CD14-positive monocyte (primary cell): ENCODE results near the gene EME2. TPM values are rescaled to one million over a fixed set of nuclear protein-coding genes. Genes with fewer than 3 reads are reported as not detected.

Experiments
- DNase-seq, 3 donors: peaks; one replicate each; pipeline ENCODE4 v3.0.0-alpha.2; 2011 to 2022
- H2AFZ ChIP-seq: 2 replicates; pipeline ENCODE4 v1.6.0; 2012; ENCODE audit warnings: mild to moderate bottlenecking, low read depth, low read length, inconsistent platforms; ENCODE audit not compliant: insufficient read depth, poor library complexity, severe bottlenecking
- H3K27ac ChIP-seq, 2 donors: 1 replicate in 1 of 2; 2 replicates in 1 of 2; pipeline ENCODE4 v1.5.1; 2012 to 2013; ENCODE audit warnings: low read length in 2 of 2, control low read depth in 1 of 2, inconsistent platforms in 1 of 2, low read depth in 1 of 2, mild to moderate bottlenecking in 1 of 2
- H3K27me3 ChIP-seq, 2 donors: one replicate each; pipeline versions ENCODE4 v1.6.0 to v1.6.1; 2011 to 2013; ENCODE audit warnings: low read length in 2 of 2; ENCODE audit not compliant: control insufficient read depth in 2 of 2, insufficient read depth in 2 of 2
- H3K36me3 ChIP-seq, 2 donors: replicated peaks in 1 of 2; 1 replicate in 1 of 2; 2 replicates in 1 of 2; pipeline versions ENCODE4 v1.5.1 to v1.6.1; 2012 to 2013; ENCODE audit warnings: low read length in 2 of 2, control low read depth in 1 of 2, inconsistent platforms in 1 of 2, mild to moderate bottlenecking in 1 of 2; ENCODE audit not compliant: insufficient read depth in 2 of 2, control insufficient read depth in 1 of 2
- H3K4me1 ChIP-seq, 2 donors: 1 replicate in 1 of 2; 2 replicates in 1 of 2; pipeline versions ENCODE4 v1.5.1 to v1.6.1; 2012 to 2013; ENCODE audit warnings: low read length in 2 of 2, control low read depth in 1 of 2, inconsistent platforms in 1 of 2, mild to moderate bottlenecking in 1 of 2, moderate library complexity in 1 of 2; ENCODE audit not compliant: insufficient read depth in 2 of 2, control insufficient read depth in 1 of 2
- H3K4me2 ChIP-seq: replicated peaks from 2 replicates; pipeline ENCODE3; 2012; ENCODE audit warnings: low read length, moderate library complexity, mild to moderate bottlenecking; ENCODE audit not compliant: poor library complexity, severe bottlenecking; ENCODE audit errors: extremely low read depth
- H3K4me3 ChIP-seq, 3 experiments: fragments of 200-600 bp in 1 of 3; sonication (generic) in 1 of 3; replicated peaks in 1 of 3; 1 replicate in 2 of 3; 2 replicates in 1 of 3; pipeline ENCODE4 v1.5.1; 2011 to 2013; ENCODE audit warnings: low read length in 3 of 3, mild to moderate bottlenecking in 3 of 3, control low read depth in 2 of 3, low read depth in 2 of 3, inconsistent platforms in 1 of 3, moderate library complexity in 1 of 3
- H3K79me2 ChIP-seq: 2 replicates; pipeline ENCODE4 v1.6.0; 2012; ENCODE audit warnings: mild to moderate bottlenecking, control low read depth, inconsistent platforms, low read length, moderate library complexity; ENCODE audit not compliant: insufficient read depth
- H3K9ac ChIP-seq: 2 replicates; pipeline ENCODE4 v1.6.0; 2017; ENCODE audit warnings: low read length, mild to moderate bottlenecking; ENCODE audit not compliant: insufficient read depth, poor library complexity, severe bottlenecking
- H3K9me3 ChIP-seq, 2 donors: replicated peaks in 1 of 2; 1 replicate in 1 of 2; 2 replicates in 1 of 2; pipeline versions ENCODE4 v1.5.1 to v1.6.1; 2012 to 2013; ENCODE audit warnings: low read length in 2 of 2, control low read depth in 1 of 2; ENCODE audit not compliant: control insufficient read depth in 1 of 2, insufficient read depth in 1 of 2
- H4K20me1 ChIP-seq: 2 replicates; pipeline ENCODE4 v1.6.0; 2012; ENCODE audit warnings: mild to moderate bottlenecking, low read length, control low read depth, moderate library complexity; ENCODE audit not compliant: insufficient read depth
- H3K27ac Mint-ChIP-seq, 7 donors: one replicate each; pipeline ENCODE4 v1.8.0; 2020; ENCODE audit warnings: mild to moderate bottlenecking in 7 of 7, mixed read lengths in 7 of 7, moderate library complexity in 6 of 7, inconsistent platforms in 2 of 7
- H3K27me3 Mint-ChIP-seq, 3 donors: one replicate each; pipeline ENCODE4 v1.8.0; 2021 to 2022; ENCODE audit warnings: low read depth in 3 of 3, mild to moderate bottlenecking in 3 of 3, mixed read lengths in 3 of 3, moderate library complexity in 3 of 3, inconsistent platforms in 1 of 3
- H3K36me3 Mint-ChIP-seq, 2 donors: one replicate each; pipeline ENCODE4 v1.8.0; 2020; ENCODE audit warnings: mixed read lengths in 2 of 2, inconsistent platforms in 1 of 2, mild to moderate bottlenecking in 1 of 2
- H3K4me1 Mint-ChIP-seq: one replicate; pipeline ENCODE4 v1.8.0; 2020; ENCODE audit warnings: mild to moderate bottlenecking, mixed read lengths
- H3K4me3 Mint-ChIP-seq, 2 donors: one replicate each; pipeline ENCODE4 v1.8.0; 2020; ENCODE audit warnings: mild to moderate bottlenecking in 2 of 2, mixed read lengths in 2 of 2, moderate library complexity in 1 of 2
- H3K9me3 Mint-ChIP-seq, 7 donors: one replicate each; pipeline ENCODE4 v1.8.0; 2020 to 2022; ENCODE audit warnings: mixed read lengths in 7 of 7, mild to moderate bottlenecking in 6 of 7, moderate library complexity in 6 of 7, inconsistent platforms in 2 of 7
- WGBS: methylation state at CpG from one replicate; pipeline ENCODE4 v1.1.5; 2013; ENCODE audit warnings: missing lambda C conversion rate; ENCODE audit not compliant: insufficient coverage; 5-methylcytosine and 5-hydroxymethylcytosine counted together
- intact Hi-C, 2 donors: fragments of 100-400 bp; cut with micrococcal nuclease; formaldehyde crosslinking; loops; one replicate each; pipeline versions ENCODE4 v1.15.0 to v1.15.1; 2023
- polyA plus RNA-seq, 3 donors: library from polyadenylated mRNA; depleted of rRNA in 1 of 3; unstranded in 2 of 3; stranded (reverse) in 1 of 3; fragments of 300-500 nt in 2 of 3; fragments of >200 nt in 1 of 3; fragmentation: Illumina TruSeq in 2 of 3; gene quantifications; 1 replicate in 2 of 3; 2 replicates in 1 of 3; pipeline ENCODE4 v1.2.3, GENCODE V29; 2012 to 2021
- TF ChIP-seq, protein P1 (sequence below): fragments of 200-600 bp; IDR thresholded peaks from one replicate; pipeline ENCODE4 v1.8.0; 2022; ENCODE audit warnings: antibody characterized with exemption, mild to moderate bottlenecking

Gene EME2
- polyA plus RNA-seq, 3 donors = 0.26 to 36.6 (median 0.48) TPM

DNA sequence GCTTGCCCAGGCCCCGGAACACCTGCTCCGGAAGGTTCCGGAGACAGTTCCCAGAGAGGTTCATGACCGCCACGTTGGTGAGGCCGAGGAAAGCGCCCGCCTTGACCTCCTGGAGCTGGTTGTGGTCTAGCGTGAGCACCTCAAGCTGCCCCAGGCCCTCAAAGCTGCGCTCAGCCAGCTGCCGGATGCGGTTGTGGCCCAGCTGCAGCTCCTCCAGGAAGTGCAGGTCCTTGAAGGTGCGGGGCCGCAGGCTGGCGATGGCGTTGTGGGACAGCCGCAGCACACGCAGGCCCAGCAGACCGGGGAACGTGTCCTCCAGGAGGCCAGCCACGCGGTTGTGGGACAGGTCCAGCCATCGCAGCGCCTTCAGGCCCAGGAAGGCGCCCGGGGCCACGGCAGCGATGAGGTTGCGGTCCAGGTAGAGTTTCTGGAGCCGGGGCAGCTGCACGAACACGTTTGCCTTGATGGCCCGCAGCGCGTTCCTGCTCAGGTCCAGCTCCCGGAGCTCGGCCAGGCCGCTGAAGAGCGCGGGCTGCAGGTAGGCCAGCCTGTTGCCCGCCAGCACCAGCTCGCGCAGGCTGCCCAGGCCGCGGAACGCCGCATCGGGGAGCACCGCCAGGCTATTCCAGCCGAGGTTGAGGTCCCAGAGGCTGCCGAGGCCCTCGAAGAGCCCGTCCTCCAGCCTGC is 18.8 kb downstream of the EME2 start:
- H4K20me1 ChIP-seq = peaks cover 16% of the 10 kb centered on the region
- no peaks in the 10 kb centered on the region for H3K27me3 ChIP-seq
- H3K79me2 ChIP-seq = peaks cover 6% of the 10 kb centered on the region
- H3K9me3 Mint-ChIP-seq = no peaks in the 10 kb centered on the region
- H3K4me3 ChIP-seq = no peak overlapping the region
- H3K27ac Mint-ChIP-seq = no peak overlapping the region
- no peak for DNase-seq
- H3K27me3 Mint-ChIP-seq = peaks cover 0 to 2% (median 0%) of the 10 kb centered on the region in 3 donors
- no peaks in the 10 kb centered on the region for H3K4me1 ChIP-seq
- H3K4me1 Mint-ChIP-seq = no peaks in the 10 kb centered on the region
- no peak overlapping the region for H2AFZ ChIP-seq
- TF ChIP-seq, protein P1, sequence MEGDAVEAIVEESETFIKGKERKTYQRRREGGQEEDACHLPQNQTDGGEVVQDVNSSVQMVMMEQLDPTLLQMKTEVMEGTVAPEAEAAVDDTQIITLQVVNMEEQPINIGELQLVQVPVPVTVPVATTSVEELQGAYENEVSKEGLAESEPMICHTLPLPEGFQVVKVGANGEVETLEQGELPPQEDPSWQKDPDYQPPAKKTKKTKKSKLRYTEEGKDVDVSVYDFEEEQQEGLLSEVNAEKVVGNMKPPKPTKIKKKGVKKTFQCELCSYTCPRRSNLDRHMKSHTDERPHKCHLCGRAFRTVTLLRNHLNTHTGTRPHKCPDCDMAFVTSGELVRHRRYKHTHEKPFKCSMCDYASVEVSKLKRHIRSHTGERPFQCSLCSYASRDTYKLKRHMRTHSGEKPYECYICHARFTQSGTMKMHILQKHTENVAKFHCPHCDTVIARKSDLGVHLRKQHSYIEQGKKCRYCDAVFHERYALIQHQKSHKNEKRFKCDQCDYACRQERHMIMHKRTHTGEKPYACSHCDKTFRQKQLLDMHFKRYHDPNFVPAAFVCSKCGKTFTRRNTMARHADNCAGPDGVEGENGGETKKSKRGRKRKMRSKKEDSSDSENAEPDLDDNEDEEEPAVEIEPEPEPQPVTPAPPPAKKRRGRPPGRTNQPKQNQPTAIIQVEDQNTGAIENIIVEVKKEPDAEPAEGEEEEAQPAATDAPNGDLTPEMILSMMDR = no peak
- H3K36me3 Mint-ChIP-seq = peaks cover 13 to 40% of the 10 kb centered on the region in 2 donors
- no peak overlapping the region for H3K4me2 ChIP-seq
- no peak overlapping the region for H3K4me3 Mint-ChIP-seq
- no peak overlapping the region for H3K9ac ChIP-seq
- H3K36me3 ChIP-seq = peaks cover 38 to 42% of the 10 kb centered on the region in 2 donors
- H3K27ac ChIP-seq = no peak overlapping the region
- WGBS = 97% methylated on average over 53 of the region's 53 CpGs
- intact Hi-C loops = no loop called here
- H3K9me3 ChIP-seq = no peaks in the 10 kb centered on the region

DNA sequence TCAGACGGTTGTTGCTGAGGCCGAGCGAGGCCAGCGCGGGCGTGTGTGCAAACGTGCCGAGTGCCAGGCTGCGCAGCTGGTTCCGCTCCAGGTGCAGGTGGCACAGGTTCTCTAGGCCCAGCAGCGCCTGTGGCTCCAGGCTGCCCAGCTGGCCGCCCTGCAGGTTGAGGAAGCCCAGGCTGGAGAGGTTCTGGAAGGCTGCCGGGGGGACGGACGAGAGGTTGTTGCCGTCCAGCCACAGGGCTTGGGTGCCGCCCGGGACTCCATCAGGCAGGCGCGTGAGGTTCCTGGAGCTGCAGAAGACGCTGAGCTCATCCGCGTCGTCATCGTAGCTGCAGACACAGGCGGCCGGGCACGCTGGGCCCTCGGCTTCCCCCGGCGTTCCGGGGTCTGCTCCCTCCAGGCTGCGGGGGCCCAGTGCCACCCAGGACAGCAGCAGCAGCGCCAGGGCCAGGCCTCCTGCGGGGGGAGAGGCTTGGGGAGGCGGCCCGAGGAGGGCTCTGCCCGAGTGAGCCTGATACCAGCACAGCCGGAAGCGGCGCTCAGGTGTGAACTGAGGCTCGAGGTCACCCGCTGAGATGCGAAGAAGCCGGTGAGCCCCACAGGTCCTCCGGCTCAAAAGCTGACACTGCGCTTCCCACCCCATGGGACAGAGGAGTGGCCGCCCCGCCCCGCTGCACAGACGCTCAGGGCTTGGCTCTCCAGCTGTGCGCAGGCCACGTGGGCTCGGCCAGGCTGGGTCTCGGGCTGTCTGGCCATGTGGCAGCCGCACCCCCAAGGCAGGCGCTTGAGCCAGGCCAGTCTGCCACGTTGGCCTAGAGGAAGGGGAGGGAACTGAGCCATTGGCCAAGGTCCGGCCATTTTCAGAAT is 19.6 kb downstream of the EME2 start:
- Histone ChIP-seq H2AFZ (no peak overlapping the region), H3K9me3 (no peaks in the 10 kb centered on the region), H3K36me3 (peaks cover 32 to 34% of the 10 kb centered on the region in 2 donors), H3K4me3 (no peak overlapping the region), H3K79me2 (no peaks in the 10 kb centered on the region), H3K27me3 (no peaks in the 10 kb centered on the region), H4K20me1 (peaks cover 9% of the 10 kb centered on the region), H3K9ac (no peak overlapping the region), H3K27ac (no peak overlapping the region), H3K4me2 (no peak overlapping the region), H3K4me1 (no peaks in the 10 kb centered on the region)
- 95% methylated on average over 59 of the region's 59 CpGs for WGBS
- TF ChIP-seq, protein P1 = no peak
- H3K4me3 Mint-ChIP-seq = no peak overlapping the region
- DNase-seq = no peak
- no peaks in the 10 kb centered on the region for H3K4me1 Mint-ChIP-seq
- H3K9me3 Mint-ChIP-seq = peaks cover 0 to 7% (median 0%) of the 10 kb centered on the region in 7 donors
- no peak overlapping the region for H3K27ac Mint-ChIP-seq
- peaks cover 0 to 2% (median 0%) of the 10 kb centered on the region in 3 donors for H3K27me3 Mint-ChIP-seq
- intact Hi-C loops = no loop called here
- H3K36me3 Mint-ChIP-seq = peaks cover 7 to 34% of the 10 kb centered on the region in 2 donors
